HepG2 (cell line): ENCODE data around the gene JPH2. TPM values are rescaled to one million over a fixed set of nuclear protein-coding genes. Genes with fewer than 3 reads are reported as not detected.

ENCODE experiments used
- BCL3 ChIP-seq: sonication (generic); formaldehyde crosslinking; IDR thresholded peaks from 2 replicates; pipeline ENCODE4 v1.5.1; 2020; ENCODE audit warnings: mild to moderate bottlenecking, missing genetic modification reagents, moderate library complexity
- CCAR2 ChIP-seq: fragments of 200-400 bp; formaldehyde crosslinking; optimal IDR thresholded peaks from 2 replicates; pipeline ENCODE3; 2018; ENCODE audit warnings: low read depth, mild to moderate bottlenecking, low read length, moderate library complexity
- CEBPZ ChIP-seq: IDR thresholded peaks from 2 replicates; pipeline ENCODE4 v1.6.1; 2012; ENCODE audit warnings: low read length, improper control_type of control experiment
- MLX ChIP-seq: IDR thresholded peaks from 2 replicates; pipeline ENCODE4 v1.6.1; 2016
- NR3C1 ChIP-seq: sonication (generic); formaldehyde crosslinking; IDR thresholded peaks from 2 replicates; pipeline ENCODE4 v1.4.0; 2020; ENCODE audit warnings: missing genetic modification reagents
- SKI ChIP-seq: fragments of 450-650 bp; IDR thresholded peaks from one replicate; pipeline ENCODE4 v1.6.1; 2018; ENCODE audit warnings: mild to moderate bottlenecking; ENCODE audit not compliant: partially characterized antibody
- SMAD9 ChIP-seq: sonication (generic); formaldehyde crosslinking; IDR thresholded peaks from 2 replicates; pipeline ENCODE4 v1.5.1; 2020; ENCODE audit warnings: mild to moderate bottlenecking, missing genetic modification reagents
- SOX6 ChIP-seq, 2 experiments: fragments of 450-650 bp in 1 of 2; sonication (generic) in 1 of 2; formaldehyde crosslinking in 1 of 2; IDR thresholded peaks; 2 replicates each; pipeline versions ENCODE4 v1.4.0 to v1.6.1; 2017 to 2020; ENCODE audit warnings: antibody characterized with exemption in 1 of 2, mild to moderate bottlenecking in 1 of 2, missing genetic modification reagents in 1 of 2
- SSRP1 ChIP-seq: IDR thresholded peaks from 2 replicates; pipeline ENCODE4 v1.6.1; 2016; ENCODE audit warnings: control low read depth
- ZC3H4 ChIP-seq: sonication (generic); formaldehyde crosslinking; IDR thresholded peaks from 2 replicates; pipeline ENCODE4 v1.4.0; 2020; ENCODE audit warnings: missing genetic modification reagents, borderline replicate concordance
- ZIK1 ChIP-seq: sonication (generic); formaldehyde crosslinking; IDR thresholded peaks from 2 replicates; pipeline ENCODE4 v1.5.0; 2020; ENCODE audit warnings: mild to moderate bottlenecking, low read depth, missing genetic modification reagents, borderline replicate concordance
- ZNF337 ChIP-seq: sonication (generic); formaldehyde crosslinking; IDR thresholded peaks from 2 replicates; pipeline ENCODE4 v1.5.1; 2020; ENCODE audit warnings: missing genetic modification reagents, low read depth, mild to moderate bottlenecking, borderline replicate concordance
- ZNF432 ChIP-seq: sonication (generic); formaldehyde crosslinking; IDR thresholded peaks from 2 replicates; pipeline ENCODE4 v1.5.0; 2020; ENCODE audit warnings: missing genetic modification reagents, mild to moderate bottlenecking, borderline replicate concordance
- ZNF597 ChIP-seq: sonication (generic); formaldehyde crosslinking; IDR thresholded peaks from 2 replicates; pipeline ENCODE4 v1.5.0; 2020; ENCODE audit warnings: missing genetic modification reagents
- ZNF652 ChIP-seq: IDR thresholded peaks from 2 replicates; pipeline ENCODE4 v1.6.1; 2016; ENCODE audit warnings: low read depth, borderline replicate concordance
- ZNF891 ChIP-seq: sonication (generic); formaldehyde crosslinking; IDR thresholded peaks from 2 replicates; pipeline ENCODE4 v1.5.0; 2020; ENCODE audit warnings: mild to moderate bottlenecking, missing genetic modification reagents
- ZSCAN25 ChIP-seq: sonication (generic); formaldehyde crosslinking; IDR thresholded peaks from 2 replicates; pipeline ENCODE4 v1.8.0; 2022; ENCODE audit warnings: mild to moderate bottlenecking, missing genetic modification reagents
- polyA plus RNA-seq, 8 experiments: library from polyadenylated mRNA; depleted of rRNA in 3 of 8; stranded (reverse) in 7 of 8; unstranded in 1 of 8; fragments of >200 nt; fragmentation: Illumina TruSeq in 4 of 8; extraction: Trizol in 4 of 8; gene quantifications; 2 replicates each; pipeline versions ENCODE4 v1.2.1 to v1.2.3, GENCODE V29; 2011 to 2016; ENCODE audit warnings: low read depth in 4 of 8, missing spikeins in 1 of 8, mixed read lengths in 1 of 8; ENCODE audit not compliant: insufficient read depth in 1 of 8
- total RNA-seq, 5 experiments: library from RNA; depleted of rRNA; stranded (reverse); fragments of >200 nt; fragmentation: Illumina TruSeq; extraction: Trizol; gene quantifications; 2 replicates each; pipeline ENCODE4 v1.2.3, GENCODE V29; 2016; ENCODE audit warnings: low read depth in 1 of 5
- TF ChIP-seq, protein P1 (sequence below): sonication (generic); formaldehyde crosslinking; IDR thresholded peaks from 2 replicates; pipeline ENCODE4 v1.5.0; 2020; ENCODE audit warnings: missing genetic modification reagents
- TF ChIP-seq, protein P2 (sequence below): sonication (generic); IDR thresholded peaks from 2 replicates; pipeline ENCODE4 v1.6.1; 2016; ENCODE audit warnings: low read depth, borderline replicate concordance

Gene JPH2
- total and polyA plus RNA-seq, 2 of the 13 experiments (the other 11 are each of a cell fraction or from before 2014, with no cell fraction given): 0.42 TPM; not detected in 1

DNA sequence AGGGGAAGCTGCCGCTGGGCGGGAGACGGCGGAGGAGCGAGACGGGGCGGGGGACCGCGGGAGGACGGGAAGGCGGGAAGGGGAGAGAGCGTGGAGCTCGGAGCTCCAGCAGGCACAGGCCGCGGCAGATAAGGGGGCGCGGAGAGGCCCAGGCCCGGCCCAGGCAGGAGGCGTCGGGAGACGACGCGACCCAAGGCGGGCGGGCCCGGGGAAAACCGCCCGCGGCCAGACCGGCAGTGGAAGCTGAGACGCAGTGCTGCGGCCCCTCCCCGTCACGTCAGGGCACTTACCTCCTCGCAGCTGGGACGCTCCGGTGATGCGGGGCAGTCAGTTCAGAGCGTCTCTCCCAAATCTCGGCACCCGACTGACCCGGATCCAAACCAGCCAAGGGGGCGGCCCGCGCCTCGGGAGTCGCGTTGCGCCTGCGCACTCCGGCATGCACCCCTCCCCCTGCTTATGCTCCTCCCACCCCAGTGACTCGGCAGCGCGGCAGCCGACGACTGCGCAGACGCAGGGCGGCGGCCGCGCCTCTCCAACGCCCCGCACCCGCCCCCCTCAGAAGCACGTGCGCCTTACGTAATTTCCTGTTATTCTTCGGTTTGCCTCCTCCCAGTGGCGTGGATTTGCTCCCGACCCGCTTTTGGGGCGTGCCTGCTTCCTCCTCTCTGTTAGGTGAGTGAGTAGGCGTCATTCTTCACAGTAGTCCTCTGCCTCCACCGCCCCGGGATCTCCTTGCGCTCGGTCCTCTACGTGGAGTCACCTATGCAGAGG lies 23.6 kb upstream of the JPH2 start, which contains the start of gene OSER1 (continued):
- TF ChIP-seq ZIK1 (no peak; the same call in 1 of the 2 replicates), ZC3H4 (CRISPR knock-in tag) (no peak), CCAR2 (no peak), NR3C1 (CRISPR knock-in tag) (no peak; the same call in 1 of the 2 replicates), SMAD9 (CRISPR knock-in tag) (0 out of 2 replicates have a peak, but pooled peaks have one; percentile 67), ZNF337 (CRISPR knock-in tag) (no peak; the same call in 1 of the 2 replicates), SSRP1 (CRISPR knock-in tag) (peak; percentile 2; the same call in 1 of the 2 replicates), ZNF597 (CRISPR knock-in tag) (no peak), ZNF652 (no peak; the same call in 1 of the 2 replicates), ZSCAN25 (CRISPR knock-in tag) (peak; percentile 26; the same call in 1 of the 2 replicates), ZNF891 (CRISPR knock-in tag) (no peak; the same call in none of the 2 replicates), BCL3 (CRISPR knock-in tag) (peak; percentile 45; the same call in 1 of the 2 replicates), MLX (CRISPR knock-in tag) (peak; percentile 81), SOX6 (IDR thresholded peaks at IDR 0.05) (no peak), SOX6 (CRISPR knock-in tag; IDR thresholded peaks at IDR 0.05) (peak; percentile 95), ZNF432 (CRISPR knock-in tag) (no peak), SKI (peak; percentile 11), CEBPZ (no peak)
- TF ChIP-seq, protein P1, sequence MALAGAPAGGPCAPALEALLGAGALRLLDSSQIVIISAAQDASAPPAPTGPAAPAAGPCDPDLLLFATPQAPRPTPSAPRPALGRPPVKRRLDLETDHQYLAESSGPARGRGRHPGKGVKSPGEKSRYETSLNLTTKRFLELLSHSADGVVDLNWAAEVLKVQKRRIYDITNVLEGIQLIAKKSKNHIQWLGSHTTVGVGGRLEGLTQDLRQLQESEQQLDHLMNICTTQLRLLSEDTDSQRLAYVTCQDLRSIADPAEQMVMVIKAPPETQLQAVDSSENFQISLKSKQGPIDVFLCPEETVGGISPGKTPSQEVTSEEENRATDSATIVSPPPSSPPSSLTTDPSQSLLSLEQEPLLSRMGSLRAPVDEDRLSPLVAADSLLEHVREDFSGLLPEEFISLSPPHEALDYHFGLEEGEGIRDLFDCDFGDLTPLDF: 0 out of 2 replicates have a peak, but pooled peaks have one; percentile 0
- TF ChIP-seq, protein P2, sequence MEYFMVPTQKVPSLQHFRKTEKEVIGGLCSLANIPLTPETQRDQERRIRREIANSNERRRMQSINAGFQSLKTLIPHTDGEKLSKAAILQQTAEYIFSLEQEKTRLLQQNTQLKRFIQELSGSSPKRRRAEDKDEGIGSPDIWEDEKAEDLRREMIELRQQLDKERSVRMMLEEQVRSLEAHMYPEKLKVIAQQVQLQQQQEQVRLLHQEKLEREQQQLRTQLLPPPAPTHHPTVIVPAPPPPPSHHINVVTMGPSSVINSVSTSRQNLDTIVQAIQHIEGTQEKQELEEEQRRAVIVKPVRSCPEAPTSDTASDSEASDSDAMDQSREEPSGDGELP: peak; percentile 79; the same call in 1 of the 2 replicates
